ENCODE results near the gene PIM3.

DNA sequence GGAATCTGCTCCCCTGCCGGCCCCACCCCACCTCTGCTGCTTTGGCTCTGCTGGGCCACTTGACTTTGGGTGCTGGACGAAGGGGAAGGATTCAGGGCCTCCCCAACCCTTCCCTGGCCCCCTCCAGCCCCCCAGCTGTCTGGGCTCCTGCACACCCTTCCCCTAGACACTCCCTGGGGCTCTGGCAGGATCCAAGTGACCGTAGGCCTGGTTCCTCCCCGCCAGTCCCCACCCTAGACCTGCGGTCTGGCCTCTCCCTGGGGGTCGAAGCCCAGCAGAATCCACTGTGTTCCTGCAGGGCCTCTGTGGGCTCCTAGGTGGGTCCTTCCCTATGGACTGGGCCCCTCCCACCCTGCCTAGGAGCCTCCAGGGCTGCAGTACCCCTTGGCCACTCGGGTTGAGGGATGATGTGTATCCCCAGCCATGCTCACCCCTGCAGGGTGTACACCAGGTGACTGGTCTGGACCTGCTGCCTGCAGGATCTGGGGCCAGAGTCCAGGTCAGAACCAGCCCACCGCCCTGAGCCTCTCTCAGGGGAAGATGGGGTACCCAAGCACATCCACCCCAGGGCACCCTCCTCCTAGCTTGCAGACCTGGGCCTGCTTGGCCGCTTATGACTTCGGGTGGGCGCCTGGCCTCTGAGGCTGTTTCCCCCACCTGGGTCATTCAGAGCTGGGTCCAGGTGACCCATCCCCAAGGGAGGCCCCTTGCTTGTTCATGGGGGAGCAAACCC lies 5.6 kb downstream of the PIM3 start:
- TF ChIP-seq, protein P1, sequence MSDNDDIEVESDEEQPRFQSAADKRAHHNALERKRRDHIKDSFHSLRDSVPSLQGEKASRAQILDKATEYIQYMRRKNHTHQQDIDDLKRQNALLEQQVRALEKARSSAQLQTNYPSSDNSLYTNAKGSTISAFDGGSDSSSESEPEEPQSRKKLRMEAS (IDR thresholded peaks at IDR 0.05; ENCODE audit: low read depth, low read length): no peak
- no peak for TF ChIP-seq SIN3A (IDR thresholded peaks at IDR 0.05; ENCODE audit: low read depth, low read length)
- TF ChIP-seq, protein P2, sequence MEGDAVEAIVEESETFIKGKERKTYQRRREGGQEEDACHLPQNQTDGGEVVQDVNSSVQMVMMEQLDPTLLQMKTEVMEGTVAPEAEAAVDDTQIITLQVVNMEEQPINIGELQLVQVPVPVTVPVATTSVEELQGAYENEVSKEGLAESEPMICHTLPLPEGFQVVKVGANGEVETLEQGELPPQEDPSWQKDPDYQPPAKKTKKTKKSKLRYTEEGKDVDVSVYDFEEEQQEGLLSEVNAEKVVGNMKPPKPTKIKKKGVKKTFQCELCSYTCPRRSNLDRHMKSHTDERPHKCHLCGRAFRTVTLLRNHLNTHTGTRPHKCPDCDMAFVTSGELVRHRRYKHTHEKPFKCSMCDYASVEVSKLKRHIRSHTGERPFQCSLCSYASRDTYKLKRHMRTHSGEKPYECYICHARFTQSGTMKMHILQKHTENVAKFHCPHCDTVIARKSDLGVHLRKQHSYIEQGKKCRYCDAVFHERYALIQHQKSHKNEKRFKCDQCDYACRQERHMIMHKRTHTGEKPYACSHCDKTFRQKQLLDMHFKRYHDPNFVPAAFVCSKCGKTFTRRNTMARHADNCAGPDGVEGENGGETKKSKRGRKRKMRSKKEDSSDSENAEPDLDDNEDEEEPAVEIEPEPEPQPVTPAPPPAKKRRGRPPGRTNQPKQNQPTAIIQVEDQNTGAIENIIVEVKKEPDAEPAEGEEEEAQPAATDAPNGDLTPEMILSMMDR (IDR thresholded peaks at IDR 0.05 in 2 of 3, conservative IDR thresholded peaks at IDR 0.05 in 1 of 3; ENCODE audit: control insufficient read depth in 2 of 3, extremely low read depth in 1 of 3, insufficient read depth in 1 of 3, low read depth in 3 of 3, low read length in 3 of 3): no peak
- TF ChIP-seq, protein P3, sequence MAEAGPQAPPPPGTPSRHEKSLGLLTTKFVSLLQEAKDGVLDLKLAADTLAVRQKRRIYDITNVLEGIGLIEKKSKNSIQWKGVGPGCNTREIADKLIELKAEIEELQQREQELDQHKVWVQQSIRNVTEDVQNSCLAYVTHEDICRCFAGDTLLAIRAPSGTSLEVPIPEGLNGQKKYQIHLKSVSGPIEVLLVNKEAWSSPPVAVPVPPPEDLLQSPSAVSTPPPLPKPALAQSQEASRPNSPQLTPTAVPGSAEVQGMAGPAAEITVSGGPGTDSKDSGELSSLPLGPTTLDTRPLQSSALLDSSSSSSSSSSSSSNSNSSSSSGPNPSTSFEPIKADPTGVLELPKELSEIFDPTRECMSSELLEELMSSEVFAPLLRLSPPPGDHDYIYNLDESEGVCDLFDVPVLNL (IDR thresholded peaks at IDR 0.05; ENCODE audit: low read depth, low read length): no peak
- no peak for TF ChIP-seq MXI1 (IDR thresholded peaks at IDR 0.05; ENCODE audit: low read depth, low read length)
- TF ChIP-seq CBX5 (IDR thresholded peaks at IDR 0.05; ENCODE audit: low read depth): no peak
- TF ChIP-seq ASH2L (IDR thresholded peaks at IDR 0.05; ENCODE audit: borderline replicate concordance, low read depth): no peak
- TF ChIP-seq SREBF1 (IDR thresholded peaks at IDR 0.05; ENCODE audit: low read length): no peak
- TF ChIP-seq NR2C2 (IDR thresholded peaks at IDR 0.05; ENCODE audit: borderline replicate concordance, control insufficient read depth, insufficient read length, low read depth): no peak
